ENCODE measurements around the gene GEMIN7.

GEMIN7 gene

DNA sequence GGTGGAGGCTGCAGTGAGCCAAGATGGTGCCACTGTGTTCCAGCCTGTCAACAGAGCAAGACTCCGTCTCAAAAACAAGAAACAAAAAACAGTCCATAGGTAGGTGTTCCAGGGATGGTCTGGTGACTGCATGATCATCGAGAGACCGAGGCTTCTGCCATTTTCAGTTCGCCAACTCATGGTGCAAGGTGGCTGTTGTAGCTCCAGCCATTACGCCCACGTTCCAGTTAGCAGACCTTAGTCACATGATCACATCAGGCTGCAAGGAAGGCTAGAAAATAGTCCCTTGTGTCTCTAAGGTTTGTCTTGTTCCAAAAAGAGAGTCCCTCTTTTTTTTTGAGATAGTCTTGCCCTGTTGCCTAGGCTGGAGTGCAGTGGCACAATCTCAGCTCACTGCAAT is 43.3 kb upstream of the GEMIN7 start:
- H3K79me2 ChIP-seq (ENCODE audit: insufficient read depth, low read length): peaks cover 18% of the 10 kb centered on the region
- no peaks in the 10 kb centered on the region for H4K20me1 ChIP-seq (ENCODE audit: insufficient read depth, low read length)
- no peaks in the 10 kb centered on the region for H3K9me2 ChIP-seq (ENCODE audit: low read depth, low read length)
- no peaks in the 10 kb centered on the region for H3K9me3 ChIP-seq (ENCODE audit: low read length)
- H3K36me3 ChIP-seq (ENCODE audit: insufficient read depth, low read length): peaks cover 71% of the 10 kb centered on the region
- peaks cover 14% of the 10 kb centered on the region for H3K4me1 ChIP-seq (ENCODE audit: insufficient read depth, low read length, severe bottlenecking)
- H3F3A ChIP-seq (ENCODE audit: insufficient read depth, low read length): no peaks in the 10 kb centered on the region
- H2AFZ ChIP-seq (ENCODE audit: low read length): no peak overlapping the region
- H3K4me3 ChIP-seq (ENCODE audit: low read depth, low read length, poor library complexity, severe bottlenecking): no peak overlapping the region
- TF ChIP-seq EZH2 (IDR thresholded peaks at IDR 0.05; ENCODE audit: borderline replicate concordance, low read length): no peak
- TF ChIP-seq, protein P1, sequence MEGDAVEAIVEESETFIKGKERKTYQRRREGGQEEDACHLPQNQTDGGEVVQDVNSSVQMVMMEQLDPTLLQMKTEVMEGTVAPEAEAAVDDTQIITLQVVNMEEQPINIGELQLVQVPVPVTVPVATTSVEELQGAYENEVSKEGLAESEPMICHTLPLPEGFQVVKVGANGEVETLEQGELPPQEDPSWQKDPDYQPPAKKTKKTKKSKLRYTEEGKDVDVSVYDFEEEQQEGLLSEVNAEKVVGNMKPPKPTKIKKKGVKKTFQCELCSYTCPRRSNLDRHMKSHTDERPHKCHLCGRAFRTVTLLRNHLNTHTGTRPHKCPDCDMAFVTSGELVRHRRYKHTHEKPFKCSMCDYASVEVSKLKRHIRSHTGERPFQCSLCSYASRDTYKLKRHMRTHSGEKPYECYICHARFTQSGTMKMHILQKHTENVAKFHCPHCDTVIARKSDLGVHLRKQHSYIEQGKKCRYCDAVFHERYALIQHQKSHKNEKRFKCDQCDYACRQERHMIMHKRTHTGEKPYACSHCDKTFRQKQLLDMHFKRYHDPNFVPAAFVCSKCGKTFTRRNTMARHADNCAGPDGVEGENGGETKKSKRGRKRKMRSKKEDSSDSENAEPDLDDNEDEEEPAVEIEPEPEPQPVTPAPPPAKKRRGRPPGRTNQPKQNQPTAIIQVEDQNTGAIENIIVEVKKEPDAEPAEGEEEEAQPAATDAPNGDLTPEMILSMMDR (IDR thresholded peaks at IDR 0.05; ENCODE audit: low read length): no peak
- H3K9ac ChIP-seq (ENCODE audit: low read length): no peak overlapping the region
- no peak overlapping the region for H3K27ac ChIP-seq (ENCODE audit: low read depth, low read length, poor library complexity, severe bottlenecking)
- no peak overlapping the region for H3K4me2 ChIP-seq (ENCODE audit: low read length)
- H3K27me3 ChIP-seq (ENCODE audit: insufficient read depth, low read length): no peaks in the 10 kb centered on the region

- Histone ChIP-seq H3K27ac (ENCODE audit: low read depth, low read length, poor library complexity, severe bottlenecking) (no peak overlapping the region), H3K9me3 (ENCODE audit: low read length) (no peaks in the 10 kb centered on the region), H3K79me2 (ENCODE audit: insufficient read depth, low read length) (peaks cover 30% of the 10 kb centered on the region), H3K36me3 (ENCODE audit: insufficient read depth, low read length) (peaks cover 77% of the 10 kb centered on the region), H3K9me2 (ENCODE audit: low read depth, low read length) (no peaks in the 10 kb centered on the region), H3K9ac (ENCODE audit: low read length) (no peak overlapping the region), H3F3A (ENCODE audit: insufficient read depth, low read length) (no peaks in the 10 kb centered on the region), H4K20me1 (ENCODE audit: insufficient read depth, low read length) (no peaks in the 10 kb centered on the region), H3K27me3 (ENCODE audit: insufficient read depth, low read length) (no peaks in the 10 kb centered on the region), H3K4me1 (ENCODE audit: insufficient read depth, low read length, severe bottlenecking) (peaks cover 28% of the 10 kb centered on the region), H3K4me3 (ENCODE audit: low read depth, low read length, poor library complexity, severe bottlenecking) (no peak overlapping the region), H3K4me2 (ENCODE audit: low read length) (no peak overlapping the region), H2AFZ (ENCODE audit: low read length) (no peak overlapping the region)
- no peak for TF ChIP-seq EZH2 (IDR thresholded peaks at IDR 0.05; ENCODE audit: borderline replicate concordance, low read length)
- TF ChIP-seq, protein P1 (IDR thresholded peaks at IDR 0.05; ENCODE audit: low read length): no peak
Observed at GRCh38 chr19:45037393-45038169, 41.5 kb upstream of the GEMIN7 start.

- TF ChIP-seq EZH2 (IDR thresholded peaks at IDR 0.05; ENCODE audit: borderline replicate concordance, low read length): no peak
- TF ChIP-seq, protein P1 (IDR thresholded peaks at IDR 0.05; ENCODE audit: low read length): 0 out of 2 replicates have a peak, but pooled peaks have one; percentile 5
Observed at GRCh38 chr19:45038931-45039893, 39.8 kb upstream of the GEMIN7 start, which contains the start of gene CLASRP. CLASRP (plus strand) TSS chr19:45039045; CDS start chr19:45040213, 1,168 bp downstream.

More at GRCh38 chr19:45038931-45039893, 39.8 kb upstream of the GEMIN7 start, which contains the start of gene CLASRP:
- Histone ChIP-seq H3K9me3 (ENCODE audit: low read length) (no peaks in the 10 kb centered on the region), H3K9ac (ENCODE audit: low read length) (peak within 1 kb of the TSS; percentile 99), H4K20me1 (ENCODE audit: insufficient read depth, low read length) (no peaks in the 10 kb centered on the region), H3K27ac (ENCODE audit: low read depth, low read length, poor library complexity, severe bottlenecking) (peak within 1 kb of the TSS; percentile 88), H3K27me3 (ENCODE audit: insufficient read depth, low read length) (no peaks in the 10 kb centered on the region), H3K36me3 (ENCODE audit: insufficient read depth, low read length) (peaks cover 81% of the 10 kb centered on the region), H3K4me1 (ENCODE audit: insufficient read depth, low read length, severe bottlenecking) (peaks cover 29% of the 10 kb centered on the region), H3K4me2 (ENCODE audit: low read length) (peak within 1 kb of the TSS; percentile 99), H3K9me2 (ENCODE audit: low read depth, low read length) (no peaks in the 10 kb centered on the region), H3K4me3 (ENCODE audit: low read depth, low read length, poor library complexity, severe bottlenecking) (peak within 1 kb of the TSS; percentile 99), H3K79me2 (ENCODE audit: insufficient read depth, low read length) (peaks cover 30% of the 10 kb centered on the region), H2AFZ (ENCODE audit: low read length) (no peak within 1 kb of the TSS), H3F3A (ENCODE audit: insufficient read depth, low read length) (no peaks in the 10 kb centered on the region; the same call in 1 of the 2 replicates)

Measured in OCI-LY1 (cell line).